ENCODE data around the gene ABCD4.

DNA sequence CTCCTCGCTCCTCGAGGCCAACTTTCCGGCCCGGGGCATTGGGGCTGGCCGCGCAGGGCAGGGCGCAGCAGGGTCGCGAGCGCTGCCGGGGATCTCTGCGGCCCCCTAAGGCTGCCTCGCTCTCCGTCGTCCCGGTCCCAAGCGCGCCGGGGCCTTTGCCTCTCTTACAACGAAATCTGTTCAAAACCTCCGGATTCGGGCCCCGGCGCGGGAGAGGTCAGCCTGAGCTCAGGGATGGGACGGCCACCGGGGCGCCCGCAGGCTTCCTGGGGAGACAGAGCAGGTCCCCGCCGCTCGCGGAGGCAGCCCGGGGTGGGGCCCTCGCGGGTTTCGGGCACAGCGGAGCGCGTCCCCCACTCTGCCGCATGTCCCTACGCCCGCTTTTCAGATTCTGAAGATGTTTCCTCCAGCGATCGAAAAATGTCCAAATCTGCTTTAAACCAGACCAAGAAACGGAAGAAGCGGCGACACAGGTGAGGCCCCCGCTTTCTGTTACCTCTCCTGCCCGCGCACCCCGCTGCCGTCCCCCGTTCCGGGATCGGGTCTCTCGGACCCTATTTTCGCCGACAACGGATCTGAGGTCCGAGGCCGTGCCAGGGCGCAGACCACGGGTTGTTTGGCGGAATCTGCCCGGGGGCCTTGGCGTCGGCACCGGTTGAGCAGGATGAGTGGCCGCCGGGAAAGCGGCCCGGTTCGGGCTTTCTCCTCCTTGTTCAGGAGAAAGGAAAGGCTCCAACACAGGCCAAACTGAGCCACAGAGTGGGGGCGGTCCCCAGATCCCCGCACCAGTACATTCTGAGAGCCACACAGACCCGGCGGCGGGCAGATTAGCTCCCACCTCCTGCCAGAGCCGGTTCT lies 61.7 kb downstream of the ABCD4 start:
- TF ChIP-seq, protein P1, sequence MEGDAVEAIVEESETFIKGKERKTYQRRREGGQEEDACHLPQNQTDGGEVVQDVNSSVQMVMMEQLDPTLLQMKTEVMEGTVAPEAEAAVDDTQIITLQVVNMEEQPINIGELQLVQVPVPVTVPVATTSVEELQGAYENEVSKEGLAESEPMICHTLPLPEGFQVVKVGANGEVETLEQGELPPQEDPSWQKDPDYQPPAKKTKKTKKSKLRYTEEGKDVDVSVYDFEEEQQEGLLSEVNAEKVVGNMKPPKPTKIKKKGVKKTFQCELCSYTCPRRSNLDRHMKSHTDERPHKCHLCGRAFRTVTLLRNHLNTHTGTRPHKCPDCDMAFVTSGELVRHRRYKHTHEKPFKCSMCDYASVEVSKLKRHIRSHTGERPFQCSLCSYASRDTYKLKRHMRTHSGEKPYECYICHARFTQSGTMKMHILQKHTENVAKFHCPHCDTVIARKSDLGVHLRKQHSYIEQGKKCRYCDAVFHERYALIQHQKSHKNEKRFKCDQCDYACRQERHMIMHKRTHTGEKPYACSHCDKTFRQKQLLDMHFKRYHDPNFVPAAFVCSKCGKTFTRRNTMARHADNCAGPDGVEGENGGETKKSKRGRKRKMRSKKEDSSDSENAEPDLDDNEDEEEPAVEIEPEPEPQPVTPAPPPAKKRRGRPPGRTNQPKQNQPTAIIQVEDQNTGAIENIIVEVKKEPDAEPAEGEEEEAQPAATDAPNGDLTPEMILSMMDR (IDR thresholded peaks at IDR 0.05; ENCODE audit: insufficient read depth, low read length): no peak
- no peak for TF ChIP-seq POLR2AphosphoS5 (IDR thresholded peaks at IDR 0.05; ENCODE audit: low read depth)
- no peak for TF ChIP-seq REST (IDR thresholded peaks at IDR 0.05; ENCODE audit: insufficient replicate concordance, low read depth)

Data from HL-60 (cell line).